SK-N-SH (cell line): ENCODE results near the gene TBX21. TPM values are rescaled to one million over a fixed set of nuclear protein-coding genes. Genes with fewer than 3 reads are reported as not detected.

Experiments
- CTCF ChIA-PET: fragments of 300-600, 350-600 bp; formaldehyde crosslinking; extraction: SDS; loops from one replicate; lab custom pipeline; 2021; lab: Yijun Ruan, JAX
- POLR2A ChIA-PET: fragments of 350-600 bp; sonication (Branson Sonifier 250); formaldehyde crosslinking; extraction: SDS; loops from one replicate; lab custom pipeline; 2020; ENCODE audit warnings: antibody characterized with exemption, inconsistent platforms; lab: Yijun Ruan, JAX
- DNase-seq: peaks from one replicate; pipeline ENCODE4 v3.0.0; 2012
- H2AFZ ChIP-seq: fragments of 200-600 bp; sonication (generic); 2 replicates; pipeline ENCODE4 v1.8.1; 2016; ENCODE audit warnings: antibody characterized with exemption, mild to moderate bottlenecking, low read depth
- H3F3A ChIP-seq: fragments of 200-600 bp; sonication (generic); replicated peaks from 2 replicates; pipeline ENCODE3; 2016; ENCODE audit warnings: antibody characterized with exemption, mild to moderate bottlenecking; ENCODE audit not compliant: insufficient read depth
- H3K27ac ChIP-seq, 2 experiments: fragments of 200-500 bp in 1 of 2; fragments of 200-600 bp in 1 of 2; sonication (Bioruptor generic) in 1 of 2; sonication (generic), shearing (Covaris generic) in 1 of 2; 2 replicates each; pipeline versions ENCODE4 v1.5.1 to v1.6.1; 2014 to 2016; ENCODE audit warnings: low read depth in 2 of 2, inconsistent platforms in 1 of 2, low read length in 1 of 2, mild to moderate bottlenecking in 1 of 2, mixed read lengths in 1 of 2
- H3K27me3 ChIP-seq: fragments of 200-600 bp; sonication (generic), shearing (Covaris generic); 2 replicates; pipeline ENCODE4 v1.6.1; 2016; ENCODE audit warnings: mixed run types; ENCODE audit not compliant: insufficient read depth
- H3K36me3 ChIP-seq, 2 experiments: fragments of 200-500 bp in 1 of 2; fragments of 200-600 bp in 1 of 2; sonication (Bioruptor generic) in 1 of 2; sonication (generic) in 1 of 2; replicated peaks in 1 of 2; 2 replicates each; pipeline versions ENCODE3 to v1.5.1; 2014 to 2016; ENCODE audit warnings: low read length in 1 of 2, mild to moderate bottlenecking in 1 of 2; ENCODE audit not compliant: insufficient read depth in 2 of 2, control insufficient read depth in 1 of 2
- H3K4me1 ChIP-seq, 2 experiments: fragments of 200-500 bp in 1 of 2; fragments of 200-600 bp in 1 of 2; sonication (Bioruptor generic) in 1 of 2; sonication (generic), shearing (Covaris generic) in 1 of 2; 2 replicates each; pipeline versions ENCODE4 v1.5.1 to v1.6.1; 2014 to 2016; ENCODE audit warnings: low read depth in 1 of 2, low read length in 1 of 2, mixed run types in 1 of 2; ENCODE audit not compliant: insufficient read depth in 2 of 2, control insufficient read depth in 1 of 2
- H3K4me2 ChIP-seq: fragments of 200-600 bp; sonication (generic), shearing (Covaris generic); 2 replicates; pipeline ENCODE4 v1.6.1; 2017; ENCODE audit warnings: mixed run types
- H3K4me3 ChIP-seq, 2 experiments: fragments of 200-500 bp in 1 of 2; fragments of 200-600 bp in 1 of 2; sonication (Bioruptor generic) in 1 of 2; sonication (generic), shearing (Covaris generic) in 1 of 2; 2 replicates each; pipeline versions ENCODE4 v1.5.1 to v1.8.1; 2014 to 2016; ENCODE audit warnings: low read depth in 2 of 2, inconsistent platforms in 1 of 2, low read length in 1 of 2, mild to moderate bottlenecking in 1 of 2, mixed read lengths in 1 of 2, moderate library complexity in 1 of 2
- H3K79me2 ChIP-seq: fragments of 200-600 bp; sonication (generic); 2 replicates; pipeline ENCODE4 v1.8.1; 2017; ENCODE audit warnings: mild to moderate bottlenecking; ENCODE audit not compliant: insufficient read depth
- H3K9ac ChIP-seq: fragments of 200-600 bp; sonication (generic); 2 replicates; pipeline ENCODE4 v1.6.1; 2017; ENCODE audit warnings: mixed run types
- H3K9me2 ChIP-seq: fragments of 200-600 bp; sonication (generic); 2 replicates; pipeline ENCODE4 v1.6.1; 2017; ENCODE audit warnings: mixed run types
- H3K9me3 ChIP-seq: fragments of 200-600 bp; sonication (generic); 2 replicates; pipeline ENCODE4 v1.6.1; 2017; ENCODE audit warnings: mixed run types, mild to moderate bottlenecking, moderate library complexity
- H4K20me1 ChIP-seq: fragments of 200-600 bp; sonication (generic); 2 replicates; pipeline ENCODE4 v1.6.1; 2017; ENCODE audit warnings: mild to moderate bottlenecking, mixed run types; ENCODE audit not compliant: insufficient read depth
- CTCF ChIP-seq: fragments of 200-600 bp; sonication (generic); IDR thresholded peaks from 2 replicates; pipeline ENCODE4 v1.6.1; 2017; ENCODE audit warnings: antibody characterized with exemption, mild to moderate bottlenecking, moderate library complexity
- EZH2phosphoT487 ChIP-seq: fragments of 200-600 bp; sonication (generic); IDR thresholded peaks from 2 replicates; pipeline ENCODE4 v1.6.1; 2017; ENCODE audit warnings: low read depth, mixed run types, mild to moderate bottlenecking, antibody characterized with exemption, moderate library complexity, borderline replicate concordance
- GABPA ChIP-seq: IDR thresholded peaks from 2 replicates; pipeline ENCODE4 v1.4.0; 2012; ENCODE audit warnings: low read depth, mild to moderate bottlenecking
- GATA2 ChIP-seq: sonication (generic); formaldehyde crosslinking; IDR thresholded peaks from 2 replicates; pipeline ENCODE4 v1.5.0; 2020; ENCODE audit warnings: mild to moderate bottlenecking, missing genetic modification reagents
- JUND ChIP-seq: IDR thresholded peaks from 2 replicates; pipeline ENCODE4 v1.4.0; 2012
- MAX ChIP-seq: IDR thresholded peaks from 2 replicates; pipeline ENCODE4 v1.4.0; 2012; ENCODE audit warnings: low read depth
- MEF2A ChIP-seq: IDR thresholded peaks from 2 replicates; pipeline ENCODE4 v1.4.0; 2012; ENCODE audit warnings: low read depth, borderline replicate concordance
- NRF1 ChIP-seq: IDR thresholded peaks from 2 replicates; pipeline ENCODE4 v1.6.1; 2012; ENCODE audit warnings: low read depth, mild to moderate bottlenecking, low read length
- POLR2AphosphoS5 ChIP-seq: IDR thresholded peaks from 2 replicates; pipeline ENCODE4 v1.6.1; 2012; ENCODE audit warnings: low read depth, low read length
- RAD21 ChIP-seq: IDR thresholded peaks from 2 replicates; pipeline ENCODE4 v1.6.1; 2012; ENCODE audit warnings: mild to moderate bottlenecking, low read length
- RCOR1 ChIP-seq: fragments of 150-350 bp; IDR thresholded peaks from 2 replicates; pipeline ENCODE4 v1.6.1; 2017; ENCODE audit warnings: antibody characterized with exemption, low read length
- REST ChIP-seq: IDR thresholded peaks from 2 replicates; pipeline ENCODE4 v1.6.1; 2012; ENCODE audit warnings: mild to moderate bottlenecking, low read depth, low read length, moderate library complexity
- RFX5 ChIP-seq: IDR thresholded peaks from 2 replicates; pipeline ENCODE4 v1.6.1; 2012; ENCODE audit warnings: mild to moderate bottlenecking, improper control_type of control experiment, low read length
- SIN3A ChIP-seq: IDR thresholded peaks from 2 replicates; pipeline ENCODE4 v1.6.1; 2012; ENCODE audit warnings: low read depth, mild to moderate bottlenecking, low read length, moderate library complexity, borderline replicate concordance
- TEAD4 ChIP-seq: IDR thresholded peaks from 2 replicates; pipeline ENCODE4 v1.4.0; 2012; ENCODE audit warnings: mild to moderate bottlenecking, borderline replicate concordance; ENCODE audit not compliant: insufficient read depth
- WGBS: methylation state at CpG from one replicate; pipeline ENCODE4 v1.1.6; 2017; ENCODE audit warnings: low lambda C conversion rate; 5-methylcytosine and 5-hydroxymethylcytosine counted together
- polyA plus RNA-seq, 3 experiments: library from polyadenylated mRNA; depleted of rRNA; stranded (reverse); fragments of >200 nt; gene quantifications; 2 replicates each; pipeline ENCODE4 v1.2.3, GENCODE V29; 2012
- TF ChIP-seq, protein P1 (sequence below): fragments of 150-350 bp; IDR thresholded peaks from 2 replicates; pipeline ENCODE4 v1.6.1; 2016; ENCODE audit warnings: mild to moderate bottlenecking, low read depth, low read length
- TF ChIP-seq, protein P2 (sequence below): IDR thresholded peaks from 2 replicates; pipeline ENCODE4 v1.4.0; 2012; ENCODE audit warnings: low read depth, borderline replicate concordance

The TBX21 gene
- polyA plus RNA-seq, 1 of the 3 experiments (the other 2 are of a cell fraction): not detected

DNA sequence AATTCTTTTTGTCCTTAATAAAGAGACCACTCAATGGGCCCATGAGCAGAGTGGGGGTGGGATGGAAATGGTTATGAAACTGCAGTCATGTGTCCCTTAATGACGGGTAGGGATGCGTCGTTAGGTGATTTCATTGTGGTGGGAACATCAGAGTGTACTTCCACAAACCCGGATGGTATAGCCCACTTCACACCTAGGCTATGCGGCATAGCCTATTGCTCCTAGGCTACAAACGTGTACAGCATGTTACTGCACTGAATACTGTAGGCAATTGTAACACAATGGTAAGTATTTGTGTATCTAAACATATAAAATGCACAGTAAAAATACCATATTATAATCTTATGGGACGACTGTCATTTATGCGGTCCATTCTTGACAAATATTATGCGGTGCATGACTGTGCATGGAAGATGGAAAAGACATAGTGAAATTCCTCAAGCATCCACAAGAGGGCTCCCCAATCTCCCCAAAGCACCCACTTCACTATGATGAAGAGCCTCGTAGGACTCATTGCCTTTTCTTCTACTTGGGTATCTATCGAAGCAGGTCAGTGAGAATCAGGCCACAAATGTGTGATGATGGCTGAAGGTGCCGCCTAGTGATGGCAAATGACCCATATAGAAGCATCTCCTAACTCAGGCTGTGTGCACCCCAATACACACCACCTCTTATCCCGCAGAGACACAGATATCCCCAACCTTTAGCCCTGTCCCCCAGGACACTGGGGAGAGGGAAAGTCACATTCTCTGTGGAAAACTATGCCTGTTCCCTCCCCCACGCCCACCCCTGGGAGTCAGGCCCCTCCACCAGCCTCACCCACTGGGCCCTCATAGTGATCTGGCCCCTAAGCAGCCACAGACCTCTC, 43.5 kb downstream of the TBX21 start (continued):
- TF ChIP-seq NRF1: no peak
- no peak for TF ChIP-seq POLR2AphosphoS5
- TF ChIP-seq RAD21: peak; percentile 76
- no peak for TF ChIP-seq EZH2phosphoT487
- TF ChIP-seq, protein P1, sequence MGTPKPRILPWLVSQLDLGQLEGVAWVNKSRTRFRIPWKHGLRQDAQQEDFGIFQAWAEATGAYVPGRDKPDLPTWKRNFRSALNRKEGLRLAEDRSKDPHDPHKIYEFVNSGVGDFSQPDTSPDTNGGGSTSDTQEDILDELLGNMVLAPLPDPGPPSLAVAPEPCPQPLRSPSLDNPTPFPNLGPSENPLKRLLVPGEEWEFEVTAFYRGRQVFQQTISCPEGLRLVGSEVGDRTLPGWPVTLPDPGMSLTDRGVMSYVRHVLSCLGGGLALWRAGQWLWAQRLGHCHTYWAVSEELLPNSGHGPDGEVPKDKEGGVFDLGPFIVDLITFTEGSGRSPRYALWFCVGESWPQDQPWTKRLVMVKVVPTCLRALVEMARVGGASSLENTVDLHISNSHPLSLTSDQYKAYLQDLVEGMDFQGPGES: no peak
- TF ChIP-seq SIN3A: no peak
- no peak for TF ChIP-seq TEAD4
- TF ChIP-seq JUND: no peak
- TF ChIP-seq, protein P2, sequence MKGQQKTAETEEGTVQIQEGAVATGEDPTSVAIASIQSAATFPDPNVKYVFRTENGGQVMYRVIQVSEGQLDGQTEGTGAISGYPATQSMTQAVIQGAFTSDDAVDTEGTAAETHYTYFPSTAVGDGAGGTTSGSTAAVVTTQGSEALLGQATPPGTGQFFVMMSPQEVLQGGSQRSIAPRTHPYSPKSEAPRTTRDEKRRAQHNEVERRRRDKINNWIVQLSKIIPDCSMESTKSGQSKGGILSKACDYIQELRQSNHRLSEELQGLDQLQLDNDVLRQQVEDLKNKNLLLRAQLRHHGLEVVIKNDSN: no peak
- TF ChIP-seq MEF2A: no peak
- TF ChIP-seq RCOR1: no peak
- no peak for TF ChIP-seq RFX5
- TF ChIP-seq GATA2 (CRISPR knock-in tag): no peak
- no peak for TF ChIP-seq REST

DNA sequence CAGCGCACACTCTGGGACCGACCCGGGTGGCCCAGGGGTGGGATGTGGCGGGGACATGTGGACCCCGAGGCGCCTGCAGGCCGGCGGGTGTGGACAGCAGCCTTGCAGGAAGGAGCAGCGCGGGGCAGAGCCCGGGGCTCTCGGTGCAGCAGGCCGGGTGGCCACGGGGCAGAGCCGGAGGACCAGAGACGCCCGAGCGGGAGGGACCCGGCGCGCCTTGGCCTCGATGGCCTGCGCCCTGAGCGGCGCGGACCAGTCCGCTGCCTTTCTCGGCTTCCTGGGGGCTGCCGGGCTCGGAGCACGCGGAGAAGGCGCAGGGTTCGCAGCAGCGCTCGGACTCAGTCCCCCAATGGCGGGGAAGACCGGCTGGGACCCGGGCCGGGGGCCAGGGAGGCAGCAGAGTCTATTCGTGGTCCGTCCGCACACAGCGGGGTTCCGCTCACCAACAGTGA, 45.2 kb downstream of the TBX21 start:
- Histone ChIP-seq H3K27me3 (peaks cover 75% of the 10 kb centered on the region), H3K79me2 (no peaks in the 10 kb centered on the region), H3K4me1 (peaks cover 0 to 4% of the 10 kb centered on the region in 2 experiments; a peak in 1 of 4 replicates), H3K9me2 (no peaks in the 10 kb centered on the region), H3K4me3 (no peak overlapping the region), H3K27ac (no peak overlapping the region), H3K4me2 (no peak overlapping the region), H2AFZ (no peak overlapping the region), H4K20me1 (no peaks in the 10 kb centered on the region), H3K9ac (no peak overlapping the region), H3F3A (no peaks in the 10 kb centered on the region)
- POLR2A ChIA-PET: no interaction called here
- WGBS: 54% methylated on average over 24 of the region's 45 CpGs
- no peak for DNase-seq
- TF ChIP-seq GABPA (no peak), CTCF (no peak), SIN3A (no peak), NRF1 (no peak), MAX (no peak)
- TF ChIP-seq, all 33 proteins: peak for 0
- H3K36me3 ChIP-seq: no peaks in the 10 kb centered on the region
- H3K9me3 ChIP-seq: no peaks in the 10 kb centered on the region
- CTCF ChIA-PET: interaction anchor here (1.0 to 12.0 kb wide), 7 partner anchors 9 to 106 kb away, joined by 3 to 88 read pairs (median 6); no protein-coding TSS in a partner anchor
